AG10803 (cell line): ENCODE measurements around the gene SLC2A8.

Experiments
- DNase-seq: peaks from one replicate; pipeline ENCODE4 v3.0.0; 2010; ENCODE audit warnings: low read depth
- H3K4me3 ChIP-seq: 2 replicates; pipeline ENCODE4 v1.5.1; 2011; ENCODE audit warnings: mild to moderate bottlenecking, low read length, control low read depth
- TF ChIP-seq, protein P1 (sequence below): conservative IDR thresholded peaks from 2 replicates; pipeline ENCODE4 v1.5.1; 2011; ENCODE audit warnings: mild to moderate bottlenecking, low read length, control low read depth, inconsistent platforms

Gene SLC2A8

DNA sequence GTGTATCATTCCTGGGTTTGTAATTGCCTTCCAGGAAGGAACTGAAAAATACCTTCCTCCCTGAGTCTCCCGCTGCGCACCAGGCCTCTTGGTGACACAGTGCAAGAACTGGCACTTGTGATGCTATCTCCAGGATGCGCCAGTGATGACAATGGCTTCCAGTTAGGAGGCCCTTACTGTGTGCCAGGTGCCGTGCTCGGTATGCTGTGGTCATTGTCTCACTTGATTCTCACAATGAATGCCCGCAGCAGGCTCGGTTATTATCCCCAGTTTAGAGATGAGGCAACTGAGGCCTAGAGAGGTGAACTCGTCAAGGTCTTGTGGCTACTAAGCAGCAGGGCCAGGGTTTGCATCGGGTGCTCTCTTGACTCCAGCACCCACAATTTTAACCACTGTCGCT, 31.5 kb upstream of the SLC2A8 start:
- TF ChIP-seq, protein P1, sequence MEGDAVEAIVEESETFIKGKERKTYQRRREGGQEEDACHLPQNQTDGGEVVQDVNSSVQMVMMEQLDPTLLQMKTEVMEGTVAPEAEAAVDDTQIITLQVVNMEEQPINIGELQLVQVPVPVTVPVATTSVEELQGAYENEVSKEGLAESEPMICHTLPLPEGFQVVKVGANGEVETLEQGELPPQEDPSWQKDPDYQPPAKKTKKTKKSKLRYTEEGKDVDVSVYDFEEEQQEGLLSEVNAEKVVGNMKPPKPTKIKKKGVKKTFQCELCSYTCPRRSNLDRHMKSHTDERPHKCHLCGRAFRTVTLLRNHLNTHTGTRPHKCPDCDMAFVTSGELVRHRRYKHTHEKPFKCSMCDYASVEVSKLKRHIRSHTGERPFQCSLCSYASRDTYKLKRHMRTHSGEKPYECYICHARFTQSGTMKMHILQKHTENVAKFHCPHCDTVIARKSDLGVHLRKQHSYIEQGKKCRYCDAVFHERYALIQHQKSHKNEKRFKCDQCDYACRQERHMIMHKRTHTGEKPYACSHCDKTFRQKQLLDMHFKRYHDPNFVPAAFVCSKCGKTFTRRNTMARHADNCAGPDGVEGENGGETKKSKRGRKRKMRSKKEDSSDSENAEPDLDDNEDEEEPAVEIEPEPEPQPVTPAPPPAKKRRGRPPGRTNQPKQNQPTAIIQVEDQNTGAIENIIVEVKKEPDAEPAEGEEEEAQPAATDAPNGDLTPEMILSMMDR, result no peak
- DNase-seq, result no peak
- H3K4me3 ChIP-seq, result no peak overlapping the region

DNA sequence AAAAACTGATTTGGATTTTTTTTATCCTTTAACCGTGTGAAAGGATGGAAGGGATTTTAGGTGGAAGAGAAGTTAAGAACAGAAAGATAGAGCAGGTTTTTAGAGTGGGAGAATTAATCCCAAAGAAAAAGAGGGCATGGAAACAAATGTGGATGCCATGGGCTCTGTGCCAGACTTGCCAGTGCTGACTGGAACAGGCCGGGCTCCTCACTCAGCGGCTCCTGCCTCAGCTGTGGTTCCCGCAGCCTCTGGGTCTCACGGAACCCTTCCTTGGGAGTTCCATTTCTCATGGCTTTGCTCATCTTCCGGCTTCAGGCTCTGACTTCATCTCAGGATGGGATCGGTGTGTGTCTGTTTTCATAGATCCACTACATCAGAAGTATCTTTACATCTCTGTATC, 30.4 kb upstream of the SLC2A8 start:
- H3K4me3 ChIP-seq, result no peak overlapping the region
- DNase-seq, result no peak

DNA sequence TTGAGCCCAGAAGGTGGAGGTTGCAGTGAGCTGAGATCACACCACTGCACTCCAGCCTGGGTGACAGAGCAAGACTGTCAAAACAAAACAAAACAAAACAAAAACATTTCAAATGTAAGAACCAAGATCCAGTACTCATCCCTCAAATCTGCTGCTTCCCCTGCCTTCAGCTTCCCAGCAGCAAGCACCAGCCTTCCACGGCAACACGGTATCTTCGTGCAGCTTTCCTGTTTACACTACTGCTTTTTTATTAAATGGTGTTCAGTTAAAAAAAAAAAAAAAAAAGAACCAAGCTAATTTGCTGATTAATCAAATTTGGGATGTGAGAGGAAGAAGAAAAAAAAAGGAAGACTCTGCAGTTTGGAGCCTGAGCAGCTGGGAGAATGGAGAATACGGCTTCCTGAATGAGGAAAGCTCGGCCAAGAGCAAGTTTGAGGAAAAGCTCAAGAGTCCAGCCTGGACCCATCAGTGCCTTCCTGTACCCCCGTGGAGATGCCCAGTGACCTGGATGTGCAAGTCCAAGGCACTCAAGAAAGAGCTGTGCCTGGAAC, 28.0 kb upstream of the SLC2A8 start:
- TF ChIP-seq, protein P1, result no peak
- no peak for DNase-seq
- H3K4me3 ChIP-seq, result no peak overlapping the region

More for the DNA sequence above, 30.4 kb upstream of the SLC2A8 start:
- TF ChIP-seq, protein P1, result no peak

DNA sequence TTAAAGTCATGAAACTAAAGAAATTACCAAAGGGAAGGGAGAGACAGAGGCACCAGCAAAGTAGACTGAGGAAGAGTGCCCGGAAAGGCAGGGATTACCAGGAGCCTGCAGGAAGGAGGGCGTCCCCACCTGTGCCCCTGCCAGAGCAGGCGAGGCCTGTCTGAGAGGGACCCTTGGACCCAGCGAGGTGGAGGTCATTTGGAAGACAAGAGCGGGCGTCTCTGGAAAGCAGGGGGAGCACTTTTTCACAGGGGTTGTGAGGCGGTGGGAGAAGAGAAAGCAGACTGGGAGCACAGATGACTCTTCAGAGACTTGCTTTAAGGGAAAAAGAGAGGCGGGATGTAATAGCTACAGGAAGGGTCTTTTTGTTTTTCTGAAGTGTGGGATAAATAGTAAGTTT, 27.5 kb upstream of the SLC2A8 start:
- no peak for DNase-seq
- H3K4me3 ChIP-seq, result no peak overlapping the region
- TF ChIP-seq, protein P1, result no peak

DNA sequence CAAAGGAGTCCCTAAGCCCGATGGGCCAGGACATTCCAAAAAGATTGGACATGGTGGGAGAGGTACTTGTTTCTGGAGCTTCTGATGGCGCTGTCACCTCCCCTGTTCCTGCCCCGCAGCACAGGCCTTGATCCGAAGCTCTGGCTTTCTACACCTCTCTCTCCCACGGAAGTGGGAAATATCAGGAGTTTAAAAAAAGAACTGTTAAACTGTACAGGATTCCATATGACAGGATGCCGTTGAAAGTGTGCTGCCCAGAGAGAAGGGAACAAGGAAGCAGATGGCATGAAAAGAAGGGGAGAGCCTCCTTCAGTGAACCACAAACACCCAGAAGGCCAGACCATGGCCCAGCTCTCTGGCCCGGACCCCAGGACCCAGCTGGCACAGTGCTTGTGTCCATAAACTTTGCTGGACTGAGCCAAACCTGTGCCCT, 26.8 kb upstream of the SLC2A8 start:
- no peak overlapping the region for H3K4me3 ChIP-seq
- no peak for DNase-seq
- TF ChIP-seq, protein P1, result no peak

DNA sequence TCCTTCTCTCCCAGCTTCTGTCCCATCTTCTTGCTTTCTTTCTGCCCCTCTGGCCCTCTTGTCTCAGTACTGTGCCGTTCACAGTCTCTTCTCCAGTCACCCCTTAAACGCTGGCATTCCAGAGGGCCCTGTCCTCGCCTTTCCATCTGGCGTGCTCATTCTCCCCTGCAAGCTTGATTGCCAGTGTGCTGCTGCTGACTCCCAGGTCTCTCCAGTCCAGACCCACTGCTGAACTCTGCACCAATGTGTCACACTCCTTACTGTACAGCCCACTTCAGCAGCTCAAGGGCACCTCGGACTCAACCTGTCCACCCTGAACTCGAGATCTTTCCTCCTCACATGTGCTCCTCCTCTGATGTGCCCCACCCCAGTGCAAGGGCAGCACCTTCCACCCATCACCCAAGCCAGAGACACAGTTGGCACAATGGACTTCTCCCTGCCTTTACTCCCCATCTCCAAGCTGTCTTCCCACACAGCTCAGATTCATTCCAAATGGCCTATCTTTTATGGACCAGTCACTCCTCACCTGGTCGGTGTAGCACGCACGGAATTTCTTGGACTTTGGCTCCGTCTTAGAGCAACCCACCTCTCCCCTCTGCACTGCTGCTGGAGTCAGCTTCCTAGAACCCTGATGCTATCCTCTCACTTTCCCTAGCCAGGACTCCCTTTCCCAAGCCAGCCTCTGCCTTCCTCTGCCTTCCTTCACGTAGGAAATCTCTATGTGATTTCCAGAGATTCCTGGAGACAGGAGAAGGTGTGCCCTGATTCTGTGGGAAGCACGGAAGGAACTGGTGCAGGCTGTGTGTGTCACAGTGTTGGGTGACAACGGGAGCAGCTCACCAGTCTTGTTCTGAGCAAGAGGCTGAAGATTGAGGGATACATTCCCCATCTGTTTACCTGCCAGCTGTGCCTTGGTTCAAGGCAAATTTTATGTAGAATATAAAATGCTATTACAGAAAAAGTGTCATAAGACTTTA, 26.0 kb upstream of the SLC2A8 start:
- TF ChIP-seq, protein P1, result no peak
- H3K4me3 ChIP-seq, result no peak overlapping the region
- no peak for DNase-seq

DNA sequence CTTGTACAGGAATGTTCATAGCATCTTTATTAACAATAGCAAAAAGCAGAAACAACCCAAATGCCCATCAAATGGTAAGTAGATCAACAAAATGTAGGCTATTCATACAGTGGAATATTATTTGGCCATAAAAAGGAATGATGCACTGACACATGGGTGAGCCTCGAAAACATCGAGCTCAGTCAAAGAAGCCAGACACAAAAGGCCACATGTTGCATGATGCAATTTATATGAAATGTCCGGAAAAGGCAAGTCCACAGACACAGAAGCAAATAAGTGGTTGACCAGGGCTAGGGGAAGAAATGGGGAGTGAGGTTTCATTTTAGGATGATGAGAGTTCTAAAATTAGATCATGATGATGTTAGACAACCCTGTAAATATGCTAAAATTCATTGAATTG, 16.5 kb upstream of the SLC2A8 start:
- DNase-seq, result peak; percentile 18
- H3K4me3 ChIP-seq, result no peak overlapping the region
- TF ChIP-seq, protein P1, result no peak
